Liver (tissue), 3 donors: ENCODE data around the gene GJA10.

ENCODE experiments used
- RAD21 ChIP-seq, 2 donors: IDR thresholded peaks; 2 replicates each; pipeline ENCODE4 v1.6.1; 2016; ENCODE audit warnings: antibody characterized with exemption in 2 of 2, mild to moderate bottlenecking in 2 of 2
- RXRA ChIP-seq, 2 donors: IDR thresholded peaks; 2 replicates each; pipeline ENCODE4 v1.6.1; 2017 to 2018; ENCODE audit warnings: antibody characterized with exemption in 2 of 2, mild to moderate bottlenecking in 1 of 2
- TF ChIP-seq, protein P1 (sequence below): fragments of 150-350 bp; IDR thresholded peaks from 2 replicates; pipeline ENCODE4 v1.5.1; 2017; ENCODE audit warnings: improper control_type of control experiment, low read depth, low read length; ENCODE audit not compliant: missing input control
- donor health status: healthy.
- donor health status: healthy.

DNA sequence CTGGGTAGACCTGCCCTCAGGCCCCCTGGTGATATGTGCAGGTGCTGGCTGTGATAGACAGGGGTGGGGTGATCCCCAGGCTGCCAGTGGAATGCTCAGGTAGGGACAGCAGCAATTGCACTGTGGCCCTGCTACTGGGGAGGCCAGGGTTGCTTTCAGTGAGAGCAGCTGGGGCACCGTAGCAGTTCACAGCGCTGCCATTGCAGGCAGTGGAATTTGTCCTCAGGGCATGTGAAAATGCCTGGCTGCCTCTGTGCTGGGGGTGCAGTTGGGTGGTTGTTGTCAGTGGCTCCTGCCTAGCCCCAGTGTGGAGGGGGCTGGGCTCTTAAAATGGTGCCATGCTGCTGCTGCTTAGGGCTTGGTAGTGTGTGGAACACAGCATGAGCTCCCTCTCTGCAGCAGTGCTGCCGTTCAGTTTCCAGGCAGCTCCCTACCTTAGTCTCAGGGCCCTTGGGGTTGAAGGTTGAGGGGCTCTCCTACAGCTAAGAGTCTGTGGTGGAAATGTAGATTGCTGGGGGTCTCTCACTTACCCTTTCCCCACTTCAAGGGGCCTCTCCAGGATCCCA, 23.6 kb downstream of the GJA10 start:
- TF ChIP-seq RXRA (IDR thresholded peaks at IDR 0.05) (no peak), RAD21 (IDR thresholded peaks at IDR 0.05) (no peak)
- TF ChIP-seq, protein P1, sequence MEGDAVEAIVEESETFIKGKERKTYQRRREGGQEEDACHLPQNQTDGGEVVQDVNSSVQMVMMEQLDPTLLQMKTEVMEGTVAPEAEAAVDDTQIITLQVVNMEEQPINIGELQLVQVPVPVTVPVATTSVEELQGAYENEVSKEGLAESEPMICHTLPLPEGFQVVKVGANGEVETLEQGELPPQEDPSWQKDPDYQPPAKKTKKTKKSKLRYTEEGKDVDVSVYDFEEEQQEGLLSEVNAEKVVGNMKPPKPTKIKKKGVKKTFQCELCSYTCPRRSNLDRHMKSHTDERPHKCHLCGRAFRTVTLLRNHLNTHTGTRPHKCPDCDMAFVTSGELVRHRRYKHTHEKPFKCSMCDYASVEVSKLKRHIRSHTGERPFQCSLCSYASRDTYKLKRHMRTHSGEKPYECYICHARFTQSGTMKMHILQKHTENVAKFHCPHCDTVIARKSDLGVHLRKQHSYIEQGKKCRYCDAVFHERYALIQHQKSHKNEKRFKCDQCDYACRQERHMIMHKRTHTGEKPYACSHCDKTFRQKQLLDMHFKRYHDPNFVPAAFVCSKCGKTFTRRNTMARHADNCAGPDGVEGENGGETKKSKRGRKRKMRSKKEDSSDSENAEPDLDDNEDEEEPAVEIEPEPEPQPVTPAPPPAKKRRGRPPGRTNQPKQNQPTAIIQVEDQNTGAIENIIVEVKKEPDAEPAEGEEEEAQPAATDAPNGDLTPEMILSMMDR, result no peak
